ENCODE measurements around the gene MYO7B. TPM values are rescaled to one million over a fixed set of nuclear protein-coding genes. Genes with fewer than 3 reads are reported as not detected.

The MYO7B gene
- total and polyA plus RNA-seq, 9 of the 15 experiments (the other 6 are each of a cell fraction or from before 2014, with no cell fraction given): 0.08 TPM; not detected in 8

GRCh38 chr2:127582863-127583861 lies 47.7 kb downstream of the MYO7B start (continued):
- TF ChIP-seq E2F4 (CRISPR knock-in tag; IDR thresholded peaks at IDR 0.05; ENCODE audit: low read depth) (no peak), SMC3 (conservative IDR thresholded peaks at IDR 0.05; ENCODE audit: insufficient read depth, low read depth, low read length) (no peak)

- no TSS peak for BruUV-seq (replicated peaks)
- H3K27me3 ChIP-seq (ENCODE audit: control insufficient read depth in 2 of 2, insufficient read depth in 2 of 2, low read length in 2 of 2): peaks cover 37 to 65% of the 10 kb centered on the region in 2 experiments
- in situ Hi-C loops (cut with MboI): no loop called here
- no peaks in the 10 kb centered on the region for H3K9me3 ChIP-seq (replicated peaks; ENCODE audit: control insufficient read depth, insufficient read depth, low read depth, low read length)
- no peaks in the 10 kb centered on the region for H3K4me1 ChIP-seq (replicated peaks in 1 of 2; ENCODE audit: control insufficient read depth in 2 of 2, insufficient read depth in 2 of 2, low read length in 2 of 2)
- H3K4me2 ChIP-seq (ENCODE audit: insufficient read depth, low read length): no peak overlapping the region
- H3K27ac ChIP-seq (ENCODE audit: extremely low read depth, low read depth, low read length): no peak overlapping the region
- H3K9me1 ChIP-seq (ENCODE audit: control insufficient read depth, insufficient read depth, low read length): peaks cover 5% of the 10 kb centered on the region
- no peak overlapping the region for H3K4me3 ChIP-seq
- H4K20me1 ChIP-seq (replicated peaks; ENCODE audit: control insufficient read depth, insufficient read depth, low read length): peaks cover 3% of the 10 kb centered on the region; the same call in 1 of the 2 replicates
- no peak for ATAC-seq
- no peak overlapping the region for H2AFZ ChIP-seq (ENCODE audit: low read depth, low read length)
- H3K9ac ChIP-seq (ENCODE audit: insufficient read depth in 1 of 2, low read depth in 2 of 2, low read length in 2 of 2): no peak overlapping the region
- FAIRE-seq: no peak
- H3K36me3 ChIP-seq (ENCODE audit: control insufficient read depth, insufficient read depth, low read length): no peaks in the 10 kb centered on the region
- ChIA-PET POLR2A (interaction anchor here (0.6 to 0.9 kb wide), 3 partner anchors 35 to 122 kb away, joined by 3 read pairs; no protein-coding TSS in a partner anchor), CTCF (ENCODE audit: low intra/inter-chr PET ratio) (no interaction called here)
- WGBS (ENCODE audit: insufficient coverage, low coverage, missing lambda C conversion rate): 1% methylated on average over 14 of the region's 14 CpGs
- no peak for DNase-seq (ENCODE audit: extremely low read depth in 1 of 4, low spot score in 3 of 4)
- H3K79me2 ChIP-seq (ENCODE audit: control insufficient read depth, insufficient read depth, low read length): no peaks in the 10 kb centered on the region
- intact Hi-C loops (cut with micrococcal nuclease): no loop called here
- TF ChIP-seq ZNF518B (CRISPR knock-in tag; IDR thresholded peaks at IDR 0.05) (no peak), HOXB6 (CRISPR knock-in tag; IDR thresholded peaks at IDR 0.05; ENCODE audit: borderline replicate concordance) (no peak), KLF6 (CRISPR knock-in tag; IDR thresholded peaks at IDR 0.05; ENCODE audit: borderline replicate concordance) (no peak), TCF7 (IDR thresholded peaks at IDR 0.05; ENCODE audit: borderline replicate concordance) (no peak), SRSF3 (IDR thresholded peaks at IDR 0.05; ENCODE audit: insufficient read depth, low read length) (no peak), ZNF79 (CRISPR knock-in tag; IDR thresholded peaks at IDR 0.05; ENCODE audit: low read depth) (no peak), KDM2B (CRISPR knock-in tag; IDR thresholded peaks at IDR 0.05) (no peak), ZNF785 (CRISPR knock-in tag; IDR thresholded peaks at IDR 0.05) (no peak), ILK (tag; IDR thresholded peaks at IDR 0.05; ENCODE audit: borderline replicate concordance, low read depth) (no peak), GTF2E2 (tag; IDR thresholded peaks at IDR 0.05) (no peak), MAZ (CRISPR knock-in tag; conservative IDR thresholded peaks at IDR 0.05 in 1 of 2, IDR thresholded peaks at IDR 0.05 in 1 of 2) (no peak), MTA1 (IDR thresholded peaks at IDR 0.05; ENCODE audit: borderline replicate concordance) (no peak)
Measured at GRCh38 chr2:127584047-127584446, 48.6 kb downstream of the MYO7B start.

Data from K562 (cell line).